Kidney epithelial cell (primary cell): ENCODE measurements around the gene NPAS2. TPM values are rescaled to one million over a fixed set of nuclear protein-coding genes. Genes with fewer than 3 reads are reported as not detected.

Source experiments
- DNase-seq: peaks from one replicate; pipeline ENCODE4 v3.0.0-alpha.2; 2010; ENCODE audit warnings: low read depth
- H3K27me3 ChIP-seq: 2 replicates; pipeline ENCODE4 v1.6.0; 2011; ENCODE audit warnings: low read length; ENCODE audit not compliant: control insufficient read depth, insufficient read depth
- H3K36me3 ChIP-seq: 2 replicates; pipeline ENCODE4 v1.5.1; 2011; ENCODE audit warnings: low read length; ENCODE audit not compliant: control insufficient read depth, insufficient read depth
- H3K4me3 ChIP-seq: 2 replicates; pipeline ENCODE4 v1.5.1; 2011; ENCODE audit warnings: low read depth, mild to moderate bottlenecking, control low read depth, low read length
- total RNA-seq: library from RNA; depleted of rRNA; stranded (reverse); fragments of >200 nt; gene quantifications from 2 replicates; pipeline ENCODE4 v1.2.3, GENCODE V29; 2015
- TF ChIP-seq, protein P1 (sequence below): IDR thresholded peaks from 2 replicates; pipeline ENCODE4 v1.5.1; 2011; ENCODE audit warnings: mild to moderate bottlenecking, moderate library complexity, low read length, control low read depth, inconsistent platforms; ENCODE audit not compliant: insufficient read depth, poor library complexity, severe bottlenecking

NPAS2 gene
- total RNA-seq, 1 donor from 2014 or later: 11.2 TPM

DNA sequence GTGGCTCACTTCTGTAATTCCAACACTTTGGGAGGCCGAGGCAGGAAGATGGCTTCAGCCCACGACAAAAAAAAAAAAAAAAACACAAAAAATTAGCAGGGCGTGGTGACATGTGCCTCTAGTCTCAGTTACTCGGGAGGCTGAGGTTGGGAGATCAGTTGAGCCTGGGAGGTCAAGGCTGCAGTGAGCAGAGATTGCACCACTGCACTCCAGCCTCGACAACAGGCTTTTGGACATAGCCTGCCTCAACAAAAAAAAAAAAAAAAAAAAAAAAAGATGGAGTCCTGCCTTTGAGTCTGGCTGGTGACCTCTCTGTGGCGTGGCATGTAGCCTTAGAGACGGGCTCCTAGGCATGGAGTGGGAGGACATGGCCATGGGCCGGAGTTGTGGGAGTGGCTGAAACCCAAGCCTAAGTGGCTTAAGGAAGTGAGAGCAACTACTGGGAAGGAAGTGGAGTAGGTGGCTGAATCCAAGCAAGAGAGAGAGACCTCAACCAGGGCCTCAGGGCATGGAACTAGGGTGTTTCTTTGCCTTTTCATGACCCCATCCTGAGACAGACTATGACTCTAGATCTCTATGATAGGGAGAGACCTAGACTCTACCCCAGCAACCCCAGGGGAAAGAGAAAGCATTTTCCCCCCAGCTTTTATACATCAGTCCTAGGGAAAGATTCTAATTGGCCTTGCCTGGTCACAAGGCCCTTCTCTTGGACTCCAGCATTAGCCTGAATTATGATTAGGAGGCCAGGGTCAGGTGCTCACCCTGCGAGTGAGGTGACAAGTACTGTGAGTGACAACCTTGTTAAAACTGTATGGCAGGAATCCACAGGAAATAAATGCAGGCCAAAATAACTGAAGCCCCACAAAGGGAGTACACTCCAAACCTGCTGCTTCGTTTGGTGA, 34.2 kb downstream of the NPAS2 start:
- TF ChIP-seq, protein P1, sequence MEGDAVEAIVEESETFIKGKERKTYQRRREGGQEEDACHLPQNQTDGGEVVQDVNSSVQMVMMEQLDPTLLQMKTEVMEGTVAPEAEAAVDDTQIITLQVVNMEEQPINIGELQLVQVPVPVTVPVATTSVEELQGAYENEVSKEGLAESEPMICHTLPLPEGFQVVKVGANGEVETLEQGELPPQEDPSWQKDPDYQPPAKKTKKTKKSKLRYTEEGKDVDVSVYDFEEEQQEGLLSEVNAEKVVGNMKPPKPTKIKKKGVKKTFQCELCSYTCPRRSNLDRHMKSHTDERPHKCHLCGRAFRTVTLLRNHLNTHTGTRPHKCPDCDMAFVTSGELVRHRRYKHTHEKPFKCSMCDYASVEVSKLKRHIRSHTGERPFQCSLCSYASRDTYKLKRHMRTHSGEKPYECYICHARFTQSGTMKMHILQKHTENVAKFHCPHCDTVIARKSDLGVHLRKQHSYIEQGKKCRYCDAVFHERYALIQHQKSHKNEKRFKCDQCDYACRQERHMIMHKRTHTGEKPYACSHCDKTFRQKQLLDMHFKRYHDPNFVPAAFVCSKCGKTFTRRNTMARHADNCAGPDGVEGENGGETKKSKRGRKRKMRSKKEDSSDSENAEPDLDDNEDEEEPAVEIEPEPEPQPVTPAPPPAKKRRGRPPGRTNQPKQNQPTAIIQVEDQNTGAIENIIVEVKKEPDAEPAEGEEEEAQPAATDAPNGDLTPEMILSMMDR: no peak
- DNase-seq: no peak
- H3K36me3 ChIP-seq: no peaks in the 10 kb centered on the region
- no peak overlapping the region for H3K4me3 ChIP-seq
- no peaks in the 10 kb centered on the region for H3K27me3 ChIP-seq

DNA sequence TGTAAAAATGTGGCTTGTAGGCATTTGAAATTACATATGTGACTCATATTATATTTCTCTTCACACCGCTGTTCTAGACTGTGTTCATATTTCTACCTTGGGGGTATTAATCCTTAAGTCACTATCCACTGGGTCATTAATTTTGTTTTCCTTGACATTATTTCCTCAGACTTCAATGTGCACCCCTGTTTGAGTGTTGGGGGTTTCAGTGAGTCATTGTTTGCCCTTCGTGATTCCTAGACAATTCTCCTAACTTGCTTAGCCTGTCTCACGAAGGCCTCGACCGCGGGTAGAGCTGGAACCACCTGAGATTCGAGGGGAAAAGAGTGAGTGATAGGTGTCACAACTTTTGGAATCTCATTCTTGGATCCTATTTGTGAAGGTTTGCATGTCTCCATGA, 35.1 kb downstream of the NPAS2 start:
- Histone ChIP-seq H3K36me3 (no peaks in the 10 kb centered on the region), H3K4me3 (no peak overlapping the region), H3K27me3 (no peaks in the 10 kb centered on the region)
- no peak for DNase-seq
- TF ChIP-seq, protein P1: no peak

DNA sequence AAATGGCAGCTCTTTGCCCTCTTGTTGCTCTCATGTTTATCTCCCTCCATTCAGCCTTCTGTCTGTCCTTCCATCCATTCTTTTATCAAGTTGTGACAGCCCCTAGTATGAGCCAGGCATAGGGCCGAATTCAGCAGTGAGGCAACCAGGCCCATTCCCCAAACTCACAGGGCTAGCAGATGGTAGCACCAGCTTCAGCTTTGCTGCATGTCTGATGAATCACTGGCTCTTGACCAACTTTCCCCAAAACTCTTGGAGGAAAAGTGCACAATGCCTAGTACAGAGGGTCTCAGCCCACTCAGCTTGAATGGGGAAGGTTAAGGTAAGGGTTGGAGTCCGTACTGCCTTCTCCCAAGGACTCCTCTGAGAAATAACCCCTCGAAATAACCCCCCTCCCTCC, 35.7 kb downstream of the NPAS2 start:
- H3K27me3 ChIP-seq: no peaks in the 10 kb centered on the region
- H3K36me3 ChIP-seq: no peaks in the 10 kb centered on the region
- DNase-seq: no peak
- H3K4me3 ChIP-seq: no peak overlapping the region
- TF ChIP-seq, protein P1: no peak

DNA sequence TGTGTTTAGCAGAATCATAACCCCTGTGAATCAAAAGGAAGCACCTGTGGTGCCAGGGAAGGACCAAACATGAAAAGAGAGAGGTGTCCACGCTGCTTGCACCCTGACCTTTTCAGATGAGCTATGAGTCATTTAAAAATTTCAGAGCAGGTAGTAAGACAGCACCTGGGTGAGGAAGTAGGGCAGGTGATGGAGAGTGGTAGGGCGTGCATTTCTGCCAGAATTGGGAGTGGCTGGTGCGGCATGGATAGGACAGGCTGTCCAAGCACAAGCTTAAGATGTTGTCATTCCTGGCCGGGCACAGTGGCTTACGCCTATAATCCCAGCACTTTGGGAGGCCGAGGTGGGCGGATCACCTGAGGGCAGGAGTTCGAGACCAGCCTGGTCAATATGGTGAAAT, 36.8 kb downstream of the NPAS2 start:
- DNase-seq: no peak
- no peak overlapping the region for H3K4me3 ChIP-seq
- TF ChIP-seq, protein P1: no peak
- no peaks in the 10 kb centered on the region for H3K27me3 ChIP-seq
- H3K36me3 ChIP-seq: no peaks in the 10 kb centered on the region

DNA sequence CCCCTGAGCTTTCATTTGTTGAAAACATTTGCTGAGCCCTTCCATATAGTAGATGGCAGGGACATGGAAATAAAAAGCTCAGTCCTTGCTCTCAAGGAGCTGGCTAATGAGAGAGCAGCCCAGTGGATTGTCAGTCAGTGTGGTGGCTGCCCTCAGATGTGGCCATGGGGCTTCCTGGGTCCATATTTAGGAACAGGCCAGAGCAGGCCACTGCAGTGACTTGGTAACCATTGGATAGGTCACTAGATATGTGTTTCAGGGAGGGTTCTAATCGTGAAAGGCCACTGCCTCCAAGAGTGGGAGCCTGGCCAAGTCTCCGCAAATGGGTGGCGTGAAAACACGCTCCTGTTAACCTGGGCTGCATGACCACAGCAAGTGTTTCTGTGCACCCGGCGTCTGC, 37.4 kb downstream of the NPAS2 start:
- Histone ChIP-seq H3K36me3 (no peaks in the 10 kb centered on the region), H3K4me3 (no peak overlapping the region), H3K27me3 (no peaks in the 10 kb centered on the region)
- DNase-seq: no peak
- TF ChIP-seq, protein P1: no peak

DNA sequence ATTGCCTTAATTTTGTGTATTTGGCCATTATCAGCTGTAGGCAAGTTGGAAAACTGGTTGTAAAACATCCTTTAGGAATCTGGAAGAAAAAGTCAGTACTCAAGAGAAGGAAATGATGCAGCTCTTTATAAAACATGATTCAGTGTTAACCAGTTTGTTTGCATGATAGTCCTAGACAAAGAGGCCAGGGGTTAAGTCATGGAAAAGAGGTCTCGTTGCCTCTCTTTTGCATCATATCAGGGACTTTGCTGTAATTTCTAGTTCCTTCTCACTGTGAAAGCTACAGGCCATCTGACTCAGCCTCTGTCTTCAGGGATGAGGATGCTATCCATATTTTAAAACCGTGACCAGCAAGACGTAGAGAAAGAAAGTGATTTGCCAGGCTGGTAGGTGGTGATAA, 38.0 kb downstream of the NPAS2 start:
- no peaks in the 10 kb centered on the region for H3K36me3 ChIP-seq
- no peak overlapping the region for H3K4me3 ChIP-seq
- TF ChIP-seq, protein P1: no peak
- no peak for DNase-seq
- H3K27me3 ChIP-seq: no peaks in the 10 kb centered on the region
